ENCODE measurements around the gene IFFO2. TPM values are rescaled to one million over a fixed set of nuclear protein-coding genes. Genes with fewer than 3 reads are reported as not detected.
A peak's percentile ranks its signal among the peaks of the same experiment; 100 is the strongest.

The IFFO2 gene
- total RNA-seq, 1 experiment from 2014 or later, result 15.6 TPM

DNA sequence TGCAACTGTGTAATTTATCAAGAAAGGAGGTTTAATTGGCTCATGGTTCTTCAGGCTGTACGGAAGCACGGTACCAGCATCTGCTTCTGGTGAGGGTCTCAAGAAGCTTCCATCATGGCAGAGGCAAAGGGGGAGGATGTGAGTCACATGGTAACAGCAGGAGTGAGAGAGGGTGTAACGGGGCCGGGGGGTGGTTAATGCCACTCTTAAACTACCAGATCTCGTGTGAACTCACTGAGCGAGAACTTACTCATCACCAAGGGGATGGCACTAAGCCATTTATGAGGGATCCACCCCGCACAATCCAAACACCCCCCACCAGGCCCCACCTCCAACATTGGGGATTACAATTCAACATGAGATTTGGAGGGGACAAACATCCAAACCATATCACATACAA is 21.0 kb upstream of the IFFO2 start:
- peak overlapping the region; percentile 94 for H2AFZ ChIP-seq (ENCODE audit: low read depth, low read length, poor library complexity, severe bottlenecking)
- H3K4me3 ChIP-seq (replicated peaks in 1 of 2; ENCODE audit: low read depth in 1 of 2, low read length in 2 of 2), result no peak overlapping the region
- peaks cover 8% of the 10 kb centered on the region in 2 experiments; a peak in 2 of 4 replicates for H3K9me3 ChIP-seq (ENCODE audit: control insufficient read depth in 1 of 2, insufficient read depth in 1 of 2, low read depth in 1 of 2, low read length in 2 of 2)
- no TSS peak for BruUV-seq (replicated peaks)
- no peak overlapping the region for H3K9ac ChIP-seq (ENCODE audit: low read length)
- ChIA-PET POLR2A (no interaction called here), RAD21 (ENCODE audit: low non-redundant PET in 1 of 2, low total read pairs in 2 of 2, uncharacterized antibody in 2 of 2, unreplicated experiment in 2 of 2) (no interaction called here), CTCF (no interaction called here)
- peaks cover 3 to 11% of the 10 kb centered on the region in 2 experiments; a peak in 3 of 4 replicates for H3K4me1 ChIP-seq (ENCODE audit: control insufficient read depth in 1 of 2, insufficient read depth in 2 of 2, low read length in 2 of 2)
- H3K79me2 ChIP-seq (ENCODE audit: insufficient read depth, low read length), result no peaks in the 10 kb centered on the region
- no peak overlapping the region for H3K27ac ChIP-seq (ENCODE audit: low read depth, low read length)
- 0 out of 2 replicates have a peak overlapping the region, but pooled peaks have one; percentile 13 for H3K4me2 ChIP-seq (ENCODE audit: low read length)
- H4K20me1 ChIP-seq (ENCODE audit: insufficient read depth), result no peaks in the 10 kb centered on the region
- no peak for TF ChIP-seq RAD21 (IDR thresholded peaks at IDR 0.05; ENCODE audit: low read depth)
- TF ChIP-seq CBX3 (IDR thresholded peaks at IDR 0.05; ENCODE audit: low read depth), result no peak
- TF ChIP-seq, protein P1, sequence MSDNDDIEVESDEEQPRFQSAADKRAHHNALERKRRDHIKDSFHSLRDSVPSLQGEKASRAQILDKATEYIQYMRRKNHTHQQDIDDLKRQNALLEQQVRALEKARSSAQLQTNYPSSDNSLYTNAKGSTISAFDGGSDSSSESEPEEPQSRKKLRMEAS (IDR thresholded peaks at IDR 0.05), result no peak
- TF ChIP-seq POLR2AphosphoS5 (IDR thresholded peaks at IDR 0.05; ENCODE audit: low read depth, low read length), result no peak
- TF ChIP-seq FOSL1 (IDR thresholded peaks at IDR 0.05; ENCODE audit: low read depth), result no peak
- TF ChIP-seq POLR2A (IDR thresholded peaks at IDR 0.05; ENCODE audit: borderline replicate concordance, extremely low read depth, insufficient read depth, insufficient read length), result no peak
- TF ChIP-seq YY1 (IDR thresholded peaks at IDR 0.05; ENCODE audit: extremely low read depth, insufficient replicate concordance, low read depth, low read length), result no peak
- TF ChIP-seq REST (IDR thresholded peaks at IDR 0.05; ENCODE audit: low read depth), result no peak
- TF ChIP-seq, protein P2, sequence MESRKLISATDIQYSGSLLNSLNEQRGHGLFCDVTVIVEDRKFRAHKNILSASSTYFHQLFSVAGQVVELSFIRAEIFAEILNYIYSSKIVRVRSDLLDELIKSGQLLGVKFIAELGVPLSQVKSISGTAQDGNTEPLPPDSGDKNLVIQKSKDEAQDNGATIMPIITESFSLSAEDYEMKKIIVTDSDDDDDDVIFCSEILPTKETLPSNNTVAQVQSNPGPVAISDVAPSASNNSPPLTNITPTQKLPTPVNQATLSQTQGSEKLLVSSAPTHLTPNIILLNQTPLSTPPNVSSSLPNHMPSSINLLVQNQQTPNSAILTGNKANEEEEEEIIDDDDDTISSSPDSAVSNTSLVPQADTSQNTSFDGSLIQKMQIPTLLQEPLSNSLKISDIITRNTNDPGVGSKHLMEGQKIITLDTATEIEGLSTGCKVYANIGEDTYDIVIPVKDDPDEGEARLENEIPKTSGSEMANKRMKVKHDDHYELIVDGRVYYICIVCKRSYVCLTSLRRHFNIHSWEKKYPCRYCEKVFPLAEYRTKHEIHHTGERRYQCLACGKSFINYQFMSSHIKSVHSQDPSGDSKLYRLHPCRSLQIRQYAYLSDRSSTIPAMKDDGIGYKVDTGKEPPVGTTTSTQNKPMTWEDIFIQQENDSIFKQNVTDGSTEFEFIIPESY (IDR thresholded peaks at IDR 0.05; ENCODE audit: extremely low read depth, insufficient replicate concordance, low read length), result no peak
- TF ChIP-seq SIN3A (IDR thresholded peaks at IDR 0.05; ENCODE audit: low read depth), result no peak
- no peak for TF ChIP-seq ZNF274 (IDR thresholded peaks at IDR 0.05; ENCODE audit: low read depth, low read length)
- no peak for TF ChIP-seq SRF (IDR thresholded peaks at IDR 0.05; ENCODE audit: low read depth)
- TF ChIP-seq ELF1 (IDR thresholded peaks at IDR 0.05; ENCODE audit: borderline replicate concordance, low read depth), result no peak
- no peak for TF ChIP-seq ATF3 (IDR thresholded peaks at IDR 0.05)
- TF ChIP-seq ZFX (IDR thresholded peaks at IDR 0.05), result no peak
- no peak for TF ChIP-seq TCF7L2 (IDR thresholded peaks at IDR 0.05; ENCODE audit: borderline replicate concordance, extremely low read depth, insufficient read depth, insufficient read length)
- no peak for TF ChIP-seq EGR1 (IDR thresholded peaks at IDR 0.05; ENCODE audit: low read depth)
- TF ChIP-seq EZH2phosphoT487 (IDR thresholded peaks at IDR 0.05; ENCODE audit: borderline replicate concordance), result no peak
- TF ChIP-seq CTCF (IDR thresholded peaks at IDR 0.05 in 2 of 3, conservative IDR thresholded peaks at IDR 0.05 in 1 of 3; ENCODE audit: borderline replicate concordance in 1 of 3, insufficient read depth in 1 of 3, low read depth in 2 of 3, low read length in 2 of 3), result no peak
- no peak for TF ChIP-seq SP1 (IDR thresholded peaks at IDR 0.05; ENCODE audit: low read depth)
- no peaks in the 10 kb centered on the region for H3K36me3 ChIP-seq (ENCODE audit: control insufficient read depth in 1 of 2, insufficient read depth in 2 of 2, low read length in 2 of 2)
- intact Hi-C loops (cut with micrococcal nuclease), result no loop called here
- H3K9me2 ChIP-seq (ENCODE audit: insufficient read depth), result no peaks in the 10 kb centered on the region
- no peak for DNase-seq (ENCODE audit: low read depth, low spot score)
- peak; percentile 44; the same call in 1 of the 2 replicates for ATAC-seq
- no peaks in the 10 kb centered on the region for H3K27me3 ChIP-seq (ENCODE audit: insufficient read depth, low read length)
